CD4-positive, CD25-positive, alpha-beta regulatory T cell (primary cell): ENCODE measurements around the gene TOX4. TPM values are rescaled to one million over a fixed set of nuclear protein-coding genes. Genes with fewer than 3 reads are reported as not detected.

Experiments used
- ATAC-seq, 2 donors: fragments of 150-1000 bp; cut with Tn5 transposase; one replicate each; pipeline ENCODE4 v1.10.0; 2021; ENCODE audit warnings: low read depth in 2 of 2, moderate number of reproducible peaks in 2 of 2, moderate library complexity in 1 of 2
- DNase-seq, 3 donors: peaks; one replicate each; pipeline versions ENCODE4 v3.0.0 to v3.0.0-alpha.2; 2012 to 2022; ENCODE audit warnings: mixed read lengths in 1 of 3
- H3K27ac ChIP-seq: one replicate; pipeline ENCODE4 v1.7.0; 2013; ENCODE audit warnings: mild to moderate bottlenecking, low read length; ENCODE audit not compliant: insufficient read depth, poor library complexity, severe bottlenecking
- H3K27me3 ChIP-seq: one replicate; pipeline ENCODE4 v1.7.0; 2013; ENCODE audit warnings: low read length; ENCODE audit not compliant: control insufficient read depth, insufficient read depth
- H3K36me3 ChIP-seq: one replicate; pipeline ENCODE4 v1.7.0; 2013; ENCODE audit warnings: mild to moderate bottlenecking, low read length, moderate library complexity; ENCODE audit not compliant: control insufficient read depth, insufficient read depth
- H3K4me1 ChIP-seq: 2 replicates; pipeline ENCODE4 v1.7.0; 2013; ENCODE audit warnings: mild to moderate bottlenecking, low read length; ENCODE audit not compliant: insufficient read depth, control insufficient read depth, poor library complexity, severe bottlenecking
- H3K4me3 ChIP-seq: one replicate; pipeline ENCODE4 v1.7.0; 2013; ENCODE audit warnings: low read depth, mild to moderate bottlenecking, low read length, moderate library complexity
- H3K9me3 ChIP-seq, 2 experiments: 1 replicate in 1 of 2; 2 replicates in 1 of 2; pipeline ENCODE4 v1.7.0; 2013; ENCODE audit warnings: low read length in 2 of 2, mild to moderate bottlenecking in 1 of 2, moderate library complexity in 1 of 2; ENCODE audit not compliant: control insufficient read depth in 2 of 2
- H3K27ac Mint-ChIP-seq, 3 donors: one replicate each; pipeline ENCODE4 v1.8.0; 2020 to 2022; ENCODE audit warnings: mild to moderate bottlenecking in 3 of 3, mixed read lengths in 3 of 3, moderate library complexity in 2 of 3
- H3K27me3 Mint-ChIP-seq: one replicate; pipeline ENCODE4 v1.8.0; 2022; ENCODE audit warnings: mild to moderate bottlenecking, mixed read lengths
- H3K36me3 Mint-ChIP-seq: one replicate; pipeline ENCODE4 v1.8.0; 2020; ENCODE audit warnings: mixed read lengths
- H3K4me1 Mint-ChIP-seq, 4 donors: one replicate each; pipeline ENCODE4 v1.8.0; 2020 to 2022; ENCODE audit warnings: mixed read lengths in 4 of 4, mild to moderate bottlenecking in 1 of 4
- H3K4me3 Mint-ChIP-seq, 4 donors: one replicate each; pipeline ENCODE4 v1.8.0; 2020 to 2022; ENCODE audit warnings: mild to moderate bottlenecking in 4 of 4, mixed read lengths in 4 of 4, moderate library complexity in 3 of 4
- H3K9me3 Mint-ChIP-seq, 7 donors: one replicate each; pipeline ENCODE4 v1.8.0; 2020 to 2022; ENCODE audit warnings: mixed read lengths in 7 of 7, mild to moderate bottlenecking in 3 of 7, moderate library complexity in 2 of 7
- polyA plus RNA-seq, 4 donors: library from polyadenylated mRNA; unstranded; fragments of 300-500 nt; fragmentation: Illumina TruSeq; gene quantifications; one replicate each; pipeline ENCODE4 v1.2.3, GENCODE V29; 2021
- total RNA-seq: library from RNA; stranded (reverse); gene quantifications from one replicate; pipeline ENCODE4 v1.2.3, GENCODE V29; 2022

Gene TOX4
- total and polyA plus RNA-seq, 5 donors from 2014 or later: 90.0 to 128 (median 99.1) TPM

- DNase-seq (no peak), ATAC-seq (no peak)
- Histone ChIP-seq H3K9me3 (no peaks in the 10 kb centered on the region), H3K36me3 (no peaks in the 10 kb centered on the region), H3K27me3 (no peaks in the 10 kb centered on the region), H3K4me3 (no peak overlapping the region), H3K27ac (no peak overlapping the region), H3K4me1 (peaks cover 11% of the 10 kb centered on the region)
- Mint-ChIP-seq H3K27ac (peak overlapping the region in 1 of 3 donors; percentile 43), H3K4me1 (peaks cover 0 to 22% (median 1%) of the 10 kb centered on the region in 4 donors), H3K4me3 (peak overlapping the region in 2 of 4 donors; percentile 4 to 17), H3K27me3 (peaks cover 22% of the 10 kb centered on the region), H3K9me3 (no peaks in the 10 kb centered on the region), H3K36me3 (no peaks in the 10 kb centered on the region)
These were observed 46.2 kb downstream of the TOX4 start for GRCh38 chr14:21523203-21523602.

- no peak overlapping the region for H3K4me3 ChIP-seq
- H3K4me3 Mint-ChIP-seq: peak overlapping the region; percentile 88 to 94 (median 90)
- ATAC-seq: no peak
- H3K36me3 Mint-ChIP-seq: no peaks in the 10 kb centered on the region
- H3K36me3 ChIP-seq: no peaks in the 10 kb centered on the region
- H3K4me1 ChIP-seq: peaks cover 11% of the 10 kb centered on the region
- H3K9me3 Mint-ChIP-seq: no peaks in the 10 kb centered on the region
- H3K27ac ChIP-seq: no peak overlapping the region
- H3K27ac Mint-ChIP-seq: peak overlapping the region in 2 of 3 donors; percentile 32 to 95
- peaks cover 30% of the 10 kb centered on the region for H3K27me3 Mint-ChIP-seq
- H3K27me3 ChIP-seq: no peaks in the 10 kb centered on the region
- no peaks in the 10 kb centered on the region for H3K9me3 ChIP-seq
- H3K4me1 Mint-ChIP-seq: peaks cover 0 to 22% (median 5%) of the 10 kb centered on the region in 4 donors
- no peak for DNase-seq
These were observed 47.8 kb downstream of the TOX4 start for GRCh38 chr14:21524575-21525490.

GRCh38 chr14:21525571-21525961 is 48.6 kb downstream of the TOX4 start:
- peaks cover 11% of the 10 kb centered on the region for H3K4me1 ChIP-seq
- Mint-ChIP-seq H3K36me3 (no peaks in the 10 kb centered on the region), H3K27me3 (peaks cover 27% of the 10 kb centered on the region), H3K27ac (peak overlapping the region; percentile 32 to 95 (median 61)), H3K4me1 (peaks cover 0 to 22% (median 5%) of the 10 kb centered on the region in 4 donors), H3K9me3 (no peaks in the 10 kb centered on the region), H3K4me3 (peak overlapping the region; percentile 29 to 91 (median 88))
- no peaks in the 10 kb centered on the region for H3K9me3 ChIP-seq
- no peak overlapping the region for H3K27ac ChIP-seq
- no peaks in the 10 kb centered on the region for H3K36me3 ChIP-seq
- DNase-seq: no peak
- no peaks in the 10 kb centered on the region for H3K27me3 ChIP-seq
- H3K4me3 ChIP-seq: peak overlapping the region; percentile 19
- ATAC-seq: no peak

GRCh38 chr14:21525962-21526671 is 49.1 kb downstream of the TOX4 start, which contains the start of gene SALL2:
Gene SALL2, minus strand, starts transcription at chr14:21526346. Its CDS starts 219 bp downstream, at chr14:21526127.
- DNase-seq (peak; percentile 32 to 63 (median 58)), ATAC-seq (peak; percentile 60 to 61)
- peak within 1 kb of the TSS; percentile 32 to 95 (median 61) for H3K27ac Mint-ChIP-seq
- Histone ChIP-seq H3K36me3 (no peaks in the 10 kb centered on the region), H3K9me3 (no peaks in the 10 kb centered on the region), H3K27me3 (no peaks in the 10 kb centered on the region), H3K4me1 (peaks cover 11% of the 10 kb centered on the region), H3K27ac (no peak within 1 kb of the TSS), H3K4me3 (peak within 1 kb of the TSS; percentile 53)
- no peaks in the 10 kb centered on the region for H3K9me3 Mint-ChIP-seq
- H3K4me3 Mint-ChIP-seq: peak within 1 kb of the TSS; percentile 88 to 91 (median 90)
- H3K27me3 Mint-ChIP-seq: peaks cover 24% of the 10 kb centered on the region
- H3K36me3 Mint-ChIP-seq: no peaks in the 10 kb centered on the region
- H3K4me1 Mint-ChIP-seq: peaks cover 0 to 22% (median 6%) of the 10 kb centered on the region in 4 donors

- Histone ChIP-seq H3K36me3 (no peaks in the 10 kb centered on the region), H3K9me3 (no peaks in the 10 kb centered on the region), H3K4me1 (peaks cover 11% of the 10 kb centered on the region), H3K4me3 (peak overlapping the region; percentile 53), H3K27ac (no peak overlapping the region), H3K27me3 (no peaks in the 10 kb centered on the region)
- Mint-ChIP-seq H3K4me3 (peak overlapping the region; percentile 78 to 91 (median 90)), H3K27ac (peak overlapping the region in 2 of 3 donors; percentile 32 to 42), H3K9me3 (no peaks in the 10 kb centered on the region), H3K4me1 (peaks cover 0 to 22% (median 6%) of the 10 kb centered on the region in 4 donors), H3K27me3 (peaks cover 23% of the 10 kb centered on the region), H3K36me3 (no peaks in the 10 kb centered on the region)
- no peak for ATAC-seq
- DNase-seq: no peak
These were observed 49.8 kb downstream of the TOX4 start for GRCh38 chr14:21526672-21527317.

- DNase-seq (no peak), ATAC-seq (no peak)
- no peaks in the 10 kb centered on the region for H3K36me3 ChIP-seq
- no peaks in the 10 kb centered on the region for H3K27me3 ChIP-seq
- peaks cover 0 to 22% (median 6%) of the 10 kb centered on the region in 4 donors for H3K4me1 Mint-ChIP-seq
- H3K27ac Mint-ChIP-seq: peak overlapping the region in 2 of 3 donors; percentile 32 to 42
- H3K9me3 Mint-ChIP-seq: no peaks in the 10 kb centered on the region
- peaks cover 11% of the 10 kb centered on the region for H3K4me1 ChIP-seq
- peaks cover 18% of the 10 kb centered on the region for H3K27me3 Mint-ChIP-seq
- H3K4me3 ChIP-seq: no peak overlapping the region
- H3K27ac ChIP-seq: no peak overlapping the region
- peak overlapping the region; percentile 78 to 91 (median 90) for H3K4me3 Mint-ChIP-seq
- no peaks in the 10 kb centered on the region for H3K36me3 Mint-ChIP-seq
- H3K9me3 ChIP-seq: no peaks in the 10 kb centered on the region
These were observed 50.3 kb downstream of the TOX4 start for GRCh38 chr14:21527318-21527679.
